Vagina (tissue), 2 donors: ENCODE data around the gene ECT2. TPM values are rescaled to one million over a fixed set of nuclear protein-coding genes. Genes with fewer than 3 reads are reported as not detected.
"Not testable (repeated sequence)": the region's sequence is repeated elsewhere in the genome, so short reads cannot be mapped to it uniquely, and the experiment has no call there.

ENCODE experiments used
- DNase-seq, 2 donors: peaks; one replicate each; pipeline ENCODE4 v3.0.0-alpha.2; 2017; ENCODE audit errors: extremely low spot score in 2 of 2
- H3K27ac ChIP-seq: fragments of 200-600 bp; sonication (generic); one replicate; pipeline ENCODE4 v1.5.1; 2019
- H3K27me3 ChIP-seq: fragments of 200-600 bp; sonication (generic); one replicate; pipeline ENCODE4 v1.5.1; 2019
- H3K36me3 ChIP-seq, 2 donors: fragments of 200-600 bp; sonication (generic); one replicate each; pipeline ENCODE4 v1.5.1; 2017 to 2019
- H3K4me1 ChIP-seq: fragments of 200-600 bp; sonication (generic); one replicate; pipeline ENCODE4 v1.5.1; 2019
- H3K4me3 ChIP-seq, 2 donors: fragments of 200-600 bp; sonication (generic); 1 replicate in 1 of 2; 2 replicates in 1 of 2; pipeline ENCODE4 v1.5.1; 2016 to 2019
- H3K9me3 ChIP-seq: fragments of 200-600 bp; sonication (generic); one replicate; pipeline ENCODE4 v1.5.1; 2019
- CTCF ChIP-seq, 3 experiments: fragments of 450-650 bp in 2 of 3; fragments of 200-600 bp in 1 of 3; sonication (generic) in 1 of 3; IDR thresholded peaks; one replicate each; pipeline ENCODE4 v1.5.1; 2017 to 2019; ENCODE audit warnings: antibody characterized with exemption in 3 of 3, mild to moderate bottlenecking in 2 of 3, moderate library complexity in 2 of 3
- POLR2A ChIP-seq, 2 donors: fragments of 450-650 bp; IDR thresholded peaks; one replicate each; pipeline ENCODE4 v1.6.1; 2017; ENCODE audit warnings: antibody characterized with exemption in 2 of 2, mild to moderate bottlenecking in 2 of 2, moderate library complexity in 2 of 2
- POLR2AphosphoS5 ChIP-seq, 2 donors: sonication (generic); formaldehyde crosslinking; IDR thresholded peaks; one replicate each; pipeline ENCODE4 v1.9.0; 2017; ENCODE audit warnings: antibody characterized with exemption in 2 of 2, mild to moderate bottlenecking in 2 of 2, low read depth in 1 of 2; ENCODE audit not compliant: insufficient read depth in 1 of 2
- intact Hi-C: fragments of 100-400 bp; cut with DNase I; formaldehyde crosslinking; loops from one replicate; pipeline ENCODE4 v1.15.1; 2023
- total RNA-seq: library from RNA; depleted of rRNA; stranded (reverse); fragments of >200 nt; gene quantifications from one replicate; pipeline ENCODE4 v1.2.3, GENCODE V29; 2016

ECT2 gene
- total RNA-seq, 1 donor from 2014 or later, result 6.4 TPM

GRCh38 chr3:172824229-172824628 is 73.7 kb downstream of the ECT2 start:
- Histone ChIP-seq H3K36me3 (no peaks in the 10 kb centered on the region), H3K4me1 (no peaks in the 10 kb centered on the region), H3K9me3 (no peaks in the 10 kb centered on the region), H3K27ac (no peak overlapping the region), H3K4me3 (no peak overlapping the region), H3K27me3 (no peaks in the 10 kb centered on the region)
- no peak for TF ChIP-seq CTCF (IDR thresholded peaks at IDR 0.05)
- no peak for TF ChIP-seq POLR2AphosphoS5 (IDR thresholded peaks at IDR 0.05; ENCODE audit: insufficient read depth in 1 of 2, low read depth in 1 of 2)
- TF ChIP-seq POLR2A (IDR thresholded peaks at IDR 0.05), result no peak
- DNase-seq, result no peak
- intact Hi-C loops, result no loop called here

GRCh38 chr3:172827231-172827630 is 76.7 kb downstream of the ECT2 start:
- H3K36me3 ChIP-seq, H3K27me3 ChIP-seq, DNase-seq, intact Hi-C loops, H3K27ac ChIP-seq, H3K4me3 ChIP-seq, H3K4me1 ChIP-seq, H3K9me3 ChIP-seq: not testable (repeated sequence)

GRCh38 chr3:172832983-172833382 is 82.5 kb downstream of the ECT2 start:
- intact Hi-C loops, result no loop called here
- Histone ChIP-seq H3K9me3 (no peaks in the 10 kb centered on the region), H3K4me1 (no peaks in the 10 kb centered on the region), H3K27me3 (no peaks in the 10 kb centered on the region), H3K36me3 (no peaks in the 10 kb centered on the region), H3K27ac (no peak overlapping the region), H3K4me3 (no peak overlapping the region)
- no peak for TF ChIP-seq POLR2AphosphoS5 (IDR thresholded peaks at IDR 0.05; ENCODE audit: insufficient read depth in 1 of 2, low read depth in 1 of 2)
- no peak for TF ChIP-seq CTCF (IDR thresholded peaks at IDR 0.05)
- TF ChIP-seq POLR2A (IDR thresholded peaks at IDR 0.05), result no peak
- DNase-seq, result no peak

- no peak for DNase-seq
- no peaks in the 10 kb centered on the region for H3K9me3 ChIP-seq
- intact Hi-C loops, result no loop called here
These were observed 86.0 kb downstream of the ECT2 start for GRCh38 chr3:172836390-172836997.

GRCh38 chr3:172839679-172840078 is 89.2 kb downstream of the ECT2 start:
- DNase-seq, result no peak
- Histone ChIP-seq H3K27me3 (no peaks in the 10 kb centered on the region), H3K4me3 (no peak overlapping the region), H3K4me1 (no peaks in the 10 kb centered on the region), H3K36me3 (no peaks in the 10 kb centered on the region), H3K9me3 (no peaks in the 10 kb centered on the region), H3K27ac (no peak overlapping the region)
- intact Hi-C loops, result no loop called here
- TF ChIP-seq CTCF (IDR thresholded peaks at IDR 0.05) (no peak), POLR2AphosphoS5 (IDR thresholded peaks at IDR 0.05; ENCODE audit: insufficient read depth in 1 of 2, low read depth in 1 of 2) (no peak), POLR2A (IDR thresholded peaks at IDR 0.05) (no peak)

More at GRCh38 chr3:172836390-172836997, 86.0 kb downstream of the ECT2 start:
- no peaks in the 10 kb centered on the region for H3K36me3 ChIP-seq
- no peaks in the 10 kb centered on the region for H3K4me1 ChIP-seq
- no peak overlapping the region for H3K4me3 ChIP-seq
- H3K27me3 ChIP-seq, result no peaks in the 10 kb centered on the region
- H3K27ac ChIP-seq, result no peak overlapping the region
- TF ChIP-seq CTCF (IDR thresholded peaks at IDR 0.05), result peak in 1 of 3 experiments; percentile 28
- TF ChIP-seq POLR2A (IDR thresholded peaks at IDR 0.05), result no peak
